ENCODE measurements around the gene HNRNPA0. TPM values are rescaled to one million over a fixed set of nuclear protein-coding genes. Genes with fewer than 3 reads are reported as not detected.

HNRNPA0 gene
- total and polyA plus RNA-seq, 9 of the 15 experiments (the other 6 are each of a cell fraction or from before 2014, with no cell fraction given) = 5.0 to 33.3 (median 10.7) TPM

DNA sequence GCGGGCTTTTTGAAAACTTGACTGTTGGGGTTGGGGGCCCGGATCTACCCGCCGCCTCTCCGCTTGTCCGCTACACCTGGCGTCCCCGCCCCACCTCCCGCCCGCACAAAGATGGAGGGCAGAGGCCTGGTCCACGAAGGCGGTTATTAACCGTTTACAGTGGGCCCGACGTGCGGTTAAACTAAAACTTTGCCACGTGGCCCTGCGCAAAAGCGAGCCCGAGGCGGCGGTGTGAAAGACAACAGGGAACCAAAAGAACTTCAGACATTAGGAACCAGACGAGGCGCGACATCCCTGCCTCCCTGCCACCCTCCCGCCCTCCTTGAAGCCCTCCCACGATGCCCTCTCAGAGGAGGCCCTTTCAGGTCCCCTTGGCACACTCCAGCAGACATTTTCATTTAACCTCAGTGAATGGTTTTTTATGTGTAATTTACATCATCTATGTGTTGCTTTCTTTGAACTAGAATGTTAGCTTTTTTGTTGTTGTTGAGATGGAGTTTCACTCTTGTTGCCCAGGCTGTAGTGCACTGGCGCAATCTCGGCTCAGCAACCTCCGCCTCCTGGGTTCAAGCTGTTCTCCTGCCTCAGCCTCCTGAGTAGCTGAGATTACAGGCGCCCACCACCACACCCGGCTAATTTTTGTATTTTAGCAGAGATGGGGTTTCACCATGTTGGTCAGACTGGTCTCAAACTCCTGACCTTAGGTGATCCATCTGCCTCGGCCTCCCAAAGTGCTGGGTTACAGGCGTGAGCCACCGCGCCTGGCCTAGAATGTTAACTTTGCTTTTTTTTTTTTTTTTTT is 999 bp upstream of the HNRNPA0 start (continued):
- TF ChIP-seq, protein P1, sequence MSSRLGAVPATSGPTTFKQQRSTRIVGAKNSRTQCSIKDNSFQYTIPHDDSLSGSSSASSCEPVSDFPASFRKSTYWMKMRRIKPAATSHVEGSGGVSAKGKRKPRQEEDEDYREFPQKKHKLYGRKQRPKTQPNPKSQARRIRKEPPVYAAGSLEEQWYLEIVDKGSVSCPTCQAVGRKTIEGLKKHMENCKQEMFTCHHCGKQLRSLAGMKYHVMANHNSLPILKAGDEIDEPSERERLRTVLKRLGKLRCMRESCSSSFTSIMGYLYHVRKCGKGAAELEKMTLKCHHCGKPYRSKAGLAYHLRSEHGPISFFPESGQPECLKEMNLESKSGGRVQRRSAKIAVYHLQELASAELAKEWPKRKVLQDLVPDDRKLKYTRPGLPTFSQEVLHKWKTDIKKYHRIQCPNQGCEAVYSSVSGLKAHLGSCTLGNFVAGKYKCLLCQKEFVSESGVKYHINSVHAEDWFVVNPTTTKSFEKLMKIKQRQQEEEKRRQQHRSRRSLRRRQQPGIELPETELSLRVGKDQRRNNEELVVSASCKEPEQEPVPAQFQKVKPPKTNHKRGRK (tag; IDR thresholded peaks at IDR 0.05) = no peak
- TF ChIP-seq NCOA1 (IDR thresholded peaks at IDR 0.05; ENCODE audit: low read depth) (no peak), TGIF2 (CRISPR knock-in tag; IDR thresholded peaks at IDR 0.05) (peak; percentile 88; the same call in 1 of the 2 replicates), SAP30 (IDR thresholded peaks at IDR 0.05; ENCODE audit: borderline replicate concordance, insufficient read depth, low read depth, low read length, poor library complexity, severe bottlenecking) (no peak), ZNF778 (CRISPR knock-in tag; IDR thresholded peaks at IDR 0.05) (no peak), ZNF232 (CRISPR knock-in tag; IDR thresholded peaks at IDR 0.05) (no peak), NRF1 (conservative IDR thresholded peaks at IDR 0.05 in 1 of 2, IDR thresholded peaks at IDR 0.05 in 1 of 2) (no peak), PCBP2 (IDR thresholded peaks at IDR 0.05; ENCODE audit: low read depth, low read length, poor library complexity, severe bottlenecking) (no peak), MECOM (CRISPR knock-in tag; IDR thresholded peaks at IDR 0.05) (no peak)
- TF ChIP-seq, protein P2, sequence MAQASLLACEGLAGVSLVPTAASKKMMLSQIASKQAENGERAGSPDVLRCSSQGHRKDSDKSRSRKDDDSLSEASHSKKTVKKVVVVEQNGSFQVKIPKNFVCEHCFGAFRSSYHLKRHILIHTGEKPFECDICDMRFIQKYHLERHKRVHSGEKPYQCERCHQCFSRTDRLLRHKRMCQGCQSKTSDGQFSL (CRISPR knock-in tag; IDR thresholded peaks at IDR 0.05) = peak; percentile 4; the same call in 1 of the 2 replicates
- TF ChIP-seq, protein P2 (tag; IDR thresholded peaks at IDR 0.05) = no peak
- TF ChIP-seq, protein P3, sequence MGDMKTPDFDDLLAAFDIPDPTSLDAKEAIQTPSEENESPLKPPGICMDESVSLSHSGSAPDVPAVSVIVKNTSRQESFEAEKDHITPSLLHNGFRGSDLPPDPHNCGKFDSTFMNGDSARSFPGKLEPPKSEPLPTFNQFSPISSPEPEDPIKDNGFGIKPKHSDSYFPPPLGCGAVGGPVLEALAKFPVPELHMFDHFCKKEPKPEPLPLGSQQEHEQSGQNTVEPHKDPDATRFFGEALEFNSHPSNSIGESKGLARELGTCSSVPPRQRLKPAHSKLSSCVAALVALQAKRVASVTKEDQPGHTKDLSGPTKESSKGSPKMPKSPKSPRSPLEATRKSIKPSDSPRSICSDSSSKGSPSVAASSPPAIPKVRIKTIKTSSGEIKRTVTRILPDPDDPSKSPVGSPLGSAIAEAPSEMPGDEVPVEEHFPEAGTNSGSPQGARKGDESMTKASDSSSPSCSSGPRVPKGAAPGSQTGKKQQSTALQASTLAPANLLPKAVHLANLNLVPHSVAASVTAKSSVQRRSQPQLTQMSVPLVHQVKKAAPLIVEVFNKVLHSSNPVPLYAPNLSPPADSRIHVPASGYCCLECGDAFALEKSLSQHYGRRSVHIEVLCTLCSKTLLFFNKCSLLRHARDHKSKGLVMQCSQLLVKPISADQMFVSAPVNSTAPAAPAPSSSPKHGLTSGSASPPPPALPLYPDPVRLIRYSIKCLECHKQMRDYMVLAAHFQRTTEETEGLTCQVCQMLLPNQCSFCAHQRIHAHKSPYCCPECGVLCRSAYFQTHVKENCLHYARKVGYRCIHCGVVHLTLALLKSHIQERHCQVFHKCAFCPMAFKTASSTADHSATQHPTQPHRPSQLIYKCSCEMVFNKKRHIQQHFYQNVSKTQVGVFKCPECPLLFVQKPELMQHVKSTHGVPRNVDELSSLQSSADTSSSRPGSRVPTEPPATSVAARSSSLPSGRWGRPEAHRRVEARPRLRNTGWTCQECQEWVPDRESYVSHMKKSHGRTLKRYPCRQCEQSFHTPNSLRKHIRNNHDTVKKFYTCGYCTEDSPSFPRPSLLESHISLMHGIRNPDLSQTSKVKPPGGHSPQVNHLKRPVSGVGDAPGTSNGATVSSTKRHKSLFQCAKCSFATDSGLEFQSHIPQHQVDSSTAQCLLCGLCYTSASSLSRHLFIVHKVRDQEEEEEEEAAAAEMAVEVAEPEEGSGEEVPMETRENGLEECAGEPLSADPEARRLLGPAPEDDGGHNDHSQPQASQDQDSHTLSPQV (IDR thresholded peaks at IDR 0.05) = peak; percentile 89
- TF ChIP-seq, protein P4, sequence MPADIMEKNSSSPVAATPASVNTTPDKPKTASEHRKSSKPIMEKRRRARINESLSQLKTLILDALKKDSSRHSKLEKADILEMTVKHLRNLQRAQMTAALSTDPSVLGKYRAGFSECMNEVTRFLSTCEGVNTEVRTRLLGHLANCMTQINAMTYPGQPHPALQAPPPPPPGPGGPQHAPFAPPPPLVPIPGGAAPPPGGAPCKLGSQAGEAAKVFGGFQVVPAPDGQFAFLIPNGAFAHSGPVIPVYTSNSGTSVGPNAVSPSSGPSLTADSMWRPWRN (IDR thresholded peaks at IDR 0.05; ENCODE audit: low read depth) = no peak
- TF ChIP-seq, protein P5, sequence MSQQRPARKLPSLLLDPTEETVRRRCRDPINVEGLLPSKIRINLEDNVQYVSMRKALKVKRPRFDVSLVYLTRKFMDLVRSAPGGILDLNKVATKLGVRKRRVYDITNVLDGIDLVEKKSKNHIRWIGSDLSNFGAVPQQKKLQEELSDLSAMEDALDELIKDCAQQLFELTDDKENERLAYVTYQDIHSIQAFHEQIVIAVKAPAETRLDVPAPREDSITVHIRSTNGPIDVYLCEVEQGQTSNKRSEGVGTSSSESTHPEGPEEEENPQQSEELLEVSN (IDR thresholded peaks at IDR 0.05; ENCODE audit: borderline replicate concordance in 1 of 2, extremely low read depth in 1 of 2, insufficient read depth in 1 of 2, insufficient read length in 1 of 2, low read depth in 1 of 2, low read length in 1 of 2, poor library complexity in 1 of 2, severe bottlenecking in 1 of 2) = peak in 1 of 2 experiments; percentile 26
- TF ChIP-seq, protein P6, sequence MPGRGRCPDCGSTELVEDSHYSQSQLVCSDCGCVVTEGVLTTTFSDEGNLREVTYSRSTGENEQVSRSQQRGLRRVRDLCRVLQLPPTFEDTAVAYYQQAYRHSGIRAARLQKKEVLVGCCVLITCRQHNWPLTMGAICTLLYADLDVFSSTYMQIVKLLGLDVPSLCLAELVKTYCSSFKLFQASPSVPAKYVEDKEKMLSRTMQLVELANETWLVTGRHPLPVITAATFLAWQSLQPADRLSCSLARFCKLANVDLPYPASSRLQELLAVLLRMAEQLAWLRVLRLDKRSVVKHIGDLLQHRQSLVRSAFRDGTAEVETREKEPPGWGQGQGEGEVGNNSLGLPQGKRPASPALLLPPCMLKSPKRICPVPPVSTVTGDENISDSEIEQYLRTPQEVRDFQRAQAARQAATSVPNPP (IDR thresholded peaks at IDR 0.05; ENCODE audit: borderline replicate concordance, insufficient read depth, insufficient read length) = no peak

Data from K562 (cell line).